Left ventricle myocardium inferior (tissue), 1 donor: ENCODE data around the gene LRRC10. TPM values are rescaled to one million over a fixed set of nuclear protein-coding genes. Genes with fewer than 3 reads are reported as not detected.
A peak's percentile ranks its signal among the peaks of the same experiment; 100 is the strongest.
"Not testable (repeated sequence)": the region's sequence is repeated elsewhere in the genome, so short reads cannot be mapped to it uniquely, and the experiment has no call there.

Experiments
- DNase-seq: peaks from one replicate; pipeline ENCODE4 v3.0.0-alpha.2; 2020
- H3K27ac ChIP-seq: fragments of 200-600 bp; replicated peaks from 2 replicates; pipeline ENCODE4 v1.8.0; 2021
- H3K27me3 ChIP-seq: fragments of 200-600 bp; 2 replicates; pipeline ENCODE4 v1.8.0; 2021; ENCODE audit warnings: low read depth
- H3K36me3 ChIP-seq: fragments of 200-600 bp; 2 replicates; pipeline ENCODE4 v1.8.0; 2021
- H3K4me1 ChIP-seq: fragments of 200-600 bp; 2 replicates; pipeline ENCODE4 v1.8.0; 2021
- H3K4me3 ChIP-seq: fragments of 200-600 bp; 2 replicates; pipeline ENCODE4 v1.8.0; 2021; ENCODE audit warnings: mild to moderate bottlenecking, moderate library complexity
- H3K9me3 ChIP-seq: fragments of 200-600 bp; replicated peaks from 2 replicates; pipeline ENCODE4 v1.8.0; 2021
- intact Hi-C: fragments of 100-400 bp; cut with micrococcal nuclease; formaldehyde crosslinking; loops from one replicate; pipeline ENCODE4 v1.11.0; 2022
- total RNA-seq: library from RNA; stranded (reverse); fragmentation: NEBNext Ultra II Directional; extraction: Animal tissue kit (Norgen Biotek cat#: 25700); gene quantifications from one replicate; pipeline ENCODE4 v1.2.1, GENCODE V29; 2021
- TF ChIP-seq, protein P1 (sequence below): fragments of 200-600 bp; IDR thresholded peaks from 2 replicates; pipeline ENCODE4 v1.8.0; 2021; ENCODE audit warnings: antibody characterized with exemption, mild to moderate bottlenecking, borderline replicate concordance
- donor health status: DM: no; HTN: yes; CAD: no; lungs with severe emphysema.

LRRC10 gene
- total RNA-seq, 1 donor from 2014 or later, result 43.8 TPM

DNA sequence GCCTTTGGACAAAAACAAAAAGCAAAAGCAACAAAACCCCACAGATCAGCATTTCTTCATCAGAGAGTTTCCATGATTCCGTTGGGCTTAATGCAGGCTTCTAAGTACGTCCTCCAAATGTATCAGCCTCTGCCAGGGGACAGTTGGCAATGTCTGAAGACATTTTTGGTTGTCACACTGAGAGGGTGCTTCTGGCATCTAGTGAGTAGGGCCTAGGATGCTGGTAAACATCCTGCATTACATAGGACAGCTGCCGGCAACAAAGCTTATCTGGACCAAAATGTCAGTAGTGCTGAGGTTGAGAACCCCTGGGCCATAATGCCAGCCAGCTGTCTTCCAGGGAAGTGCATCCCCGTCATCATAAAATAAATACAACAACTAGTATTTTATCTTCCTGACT, 9.4 kb upstream of the LRRC10 start:
- Histone ChIP-seq H3K27me3 (no peaks in the 10 kb centered on the region), H3K4me3 (no peak overlapping the region), H3K4me1 (peaks cover 26% of the 10 kb centered on the region), H3K36me3 (no peaks in the 10 kb centered on the region), H3K9me3 (no peaks in the 10 kb centered on the region), H3K27ac (peak overlapping the region; percentile 18)
- intact Hi-C loops, result no loop called here
- TF ChIP-seq, protein P1, sequence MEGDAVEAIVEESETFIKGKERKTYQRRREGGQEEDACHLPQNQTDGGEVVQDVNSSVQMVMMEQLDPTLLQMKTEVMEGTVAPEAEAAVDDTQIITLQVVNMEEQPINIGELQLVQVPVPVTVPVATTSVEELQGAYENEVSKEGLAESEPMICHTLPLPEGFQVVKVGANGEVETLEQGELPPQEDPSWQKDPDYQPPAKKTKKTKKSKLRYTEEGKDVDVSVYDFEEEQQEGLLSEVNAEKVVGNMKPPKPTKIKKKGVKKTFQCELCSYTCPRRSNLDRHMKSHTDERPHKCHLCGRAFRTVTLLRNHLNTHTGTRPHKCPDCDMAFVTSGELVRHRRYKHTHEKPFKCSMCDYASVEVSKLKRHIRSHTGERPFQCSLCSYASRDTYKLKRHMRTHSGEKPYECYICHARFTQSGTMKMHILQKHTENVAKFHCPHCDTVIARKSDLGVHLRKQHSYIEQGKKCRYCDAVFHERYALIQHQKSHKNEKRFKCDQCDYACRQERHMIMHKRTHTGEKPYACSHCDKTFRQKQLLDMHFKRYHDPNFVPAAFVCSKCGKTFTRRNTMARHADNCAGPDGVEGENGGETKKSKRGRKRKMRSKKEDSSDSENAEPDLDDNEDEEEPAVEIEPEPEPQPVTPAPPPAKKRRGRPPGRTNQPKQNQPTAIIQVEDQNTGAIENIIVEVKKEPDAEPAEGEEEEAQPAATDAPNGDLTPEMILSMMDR, result no peak
- no peak for DNase-seq

DNA sequence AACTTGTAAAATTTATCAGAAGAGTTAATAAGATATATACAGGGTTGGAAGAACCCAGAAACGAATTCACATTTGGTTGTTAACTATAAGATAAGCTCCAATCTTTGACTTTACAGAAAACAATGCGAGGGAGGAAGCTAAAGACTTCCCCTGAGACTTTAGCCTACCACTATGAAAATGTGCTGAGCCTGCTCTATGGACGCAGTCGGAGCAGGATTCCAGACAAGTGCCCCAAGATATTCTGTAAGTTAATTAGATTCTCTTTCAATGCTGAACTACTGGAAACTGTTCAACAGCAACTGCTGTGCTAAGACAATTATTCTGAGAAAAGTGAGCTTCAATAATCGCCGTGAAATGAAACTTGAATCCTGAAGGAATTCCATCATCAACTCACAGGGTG, 8.3 kb upstream of the LRRC10 start:
- no peak for DNase-seq

DNA sequence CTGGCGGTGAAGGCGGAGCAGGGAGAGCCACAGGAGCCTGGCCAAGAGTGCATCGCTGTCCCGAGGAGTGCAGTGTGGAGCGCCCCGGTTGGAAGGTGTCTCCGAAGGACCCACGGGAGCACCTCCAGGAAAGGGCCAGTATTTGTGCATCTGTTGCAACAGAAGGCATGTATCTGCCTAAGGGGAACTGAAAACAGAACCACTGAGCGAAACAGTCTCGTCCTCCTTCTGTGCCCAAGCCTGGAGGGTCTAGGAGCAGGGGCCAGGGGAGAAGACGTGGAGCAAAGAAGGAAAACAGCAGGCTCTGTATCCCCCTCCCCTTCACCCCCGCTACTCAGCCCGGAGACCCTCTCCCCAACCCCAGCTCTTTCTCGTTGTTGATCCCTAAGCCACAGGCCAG, 5.3 kb upstream of the LRRC10 start:
- intact Hi-C loops, result no loop called here
- TF ChIP-seq, protein P1, result no peak
- no peaks in the 10 kb centered on the region for H3K36me3 ChIP-seq
- H3K4me3 ChIP-seq, result no peak overlapping the region
- peaks cover 19% of the 10 kb centered on the region for H3K4me1 ChIP-seq
- no peaks in the 10 kb centered on the region for H3K9me3 ChIP-seq
- no peak overlapping the region for H3K27ac ChIP-seq
- H3K27me3 ChIP-seq, result no peaks in the 10 kb centered on the region
- DNase-seq, result no peak

More for the DNA sequence above, 8.3 kb upstream of the LRRC10 start:
- TF ChIP-seq, protein P1, result no peak
- intact Hi-C loops, result no loop called here
- Histone ChIP-seq H3K4me3 (no peak overlapping the region), H3K9me3 (no peaks in the 10 kb centered on the region), H3K4me1 (peaks cover 26% of the 10 kb centered on the region), H3K27me3 (no peaks in the 10 kb centered on the region), H3K27ac (no peak overlapping the region), H3K36me3 (no peaks in the 10 kb centered on the region)

DNA sequence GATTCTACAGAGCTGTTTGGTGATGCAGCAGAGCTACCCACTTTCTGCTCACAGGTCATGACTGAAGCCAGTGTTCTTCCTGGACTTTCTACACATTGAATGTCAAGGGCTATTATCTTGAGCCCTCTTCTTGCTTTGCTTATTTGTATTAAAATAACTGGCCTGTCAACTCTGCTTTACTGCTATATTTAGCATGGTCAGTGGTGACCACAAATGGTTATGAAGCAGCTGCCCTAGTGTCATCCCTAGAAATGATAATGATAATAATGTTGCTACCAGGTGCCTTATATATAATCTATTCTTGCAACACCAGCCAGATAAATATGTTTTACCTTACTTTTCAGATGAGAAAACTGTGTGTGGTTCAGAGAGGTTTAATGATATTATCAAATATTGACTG, 2.6 kb upstream of the LRRC10 start:
- no peak for DNase-seq
- Histone ChIP-seq H3K9me3 (no peaks in the 10 kb centered on the region), H3K4me1 (peaks cover 5% of the 10 kb centered on the region), H3K27ac (peak overlapping the region; percentile 83), H3K4me3 (peak overlapping the region; percentile 67), H3K36me3 (no peaks in the 10 kb centered on the region), H3K27me3 (no peaks in the 10 kb centered on the region)
- intact Hi-C loops, result no loop called here
- TF ChIP-seq, protein P1, result no peak

DNA sequence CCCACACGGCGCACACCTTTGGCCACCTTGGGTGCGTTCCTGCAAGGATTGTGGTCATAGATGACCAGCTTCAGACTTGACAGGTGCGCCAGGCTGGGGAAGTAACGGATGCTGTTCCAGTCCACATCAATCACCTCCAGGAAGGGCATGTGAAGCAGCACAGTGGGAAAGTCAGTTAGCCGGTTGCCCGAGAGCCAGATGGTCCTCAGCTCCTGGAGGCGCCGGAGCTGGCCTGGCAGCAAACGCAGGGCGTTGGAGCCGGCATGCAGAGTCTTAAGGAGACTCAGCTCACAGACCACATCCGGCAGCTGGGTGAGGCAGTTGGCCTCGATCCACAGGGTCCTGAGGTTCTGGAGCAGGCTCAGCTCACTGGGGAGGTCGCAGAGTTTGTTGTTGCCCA, 581 bp downstream of the LRRC10 start:
- TF ChIP-seq, protein P1, result no peak
- Histone ChIP-seq H3K4me3 (peak overlapping the region; percentile 67), H3K36me3 (no peaks in the 10 kb centered on the region), H3K27ac (peak overlapping the region; percentile 83), H3K4me1 (peaks cover 23% of the 10 kb centered on the region), H3K9me3 (no peaks in the 10 kb centered on the region), H3K27me3 (no peaks in the 10 kb centered on the region)
- no peak for DNase-seq
- intact Hi-C loops, result no loop called here

DNA sequence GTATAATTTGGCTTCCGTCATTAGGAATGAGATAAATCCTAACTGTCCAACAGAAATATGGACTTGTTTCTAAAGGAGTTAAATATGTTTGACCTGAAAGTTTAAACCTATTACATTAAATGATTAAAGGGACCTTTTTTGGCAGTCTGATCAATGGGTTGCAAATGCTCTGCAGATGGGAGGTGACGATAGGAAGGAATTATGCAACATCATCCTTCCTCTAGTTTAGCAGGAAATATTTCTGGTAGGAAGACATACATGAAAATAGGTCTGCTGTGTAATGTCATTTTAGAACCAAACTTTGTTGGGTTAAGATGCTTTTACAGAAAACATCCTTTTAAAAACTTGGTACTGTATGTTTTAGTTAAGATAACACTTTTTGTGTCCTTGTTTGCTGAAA, 2.6 kb downstream of the LRRC10 start:
- H3K9me3 ChIP-seq, result no peaks in the 10 kb centered on the region
- peaks cover 23% of the 10 kb centered on the region for H3K4me1 ChIP-seq
- TF ChIP-seq, protein P1, result no peak
- no peak for DNase-seq
- peaks cover 5% of the 10 kb centered on the region for H3K36me3 ChIP-seq
- H3K27ac ChIP-seq, result peak overlapping the region; percentile 83
- peak overlapping the region; percentile 67 for H3K4me3 ChIP-seq
- intact Hi-C loops, result no loop called here
- no peaks in the 10 kb centered on the region for H3K27me3 ChIP-seq

DNA sequence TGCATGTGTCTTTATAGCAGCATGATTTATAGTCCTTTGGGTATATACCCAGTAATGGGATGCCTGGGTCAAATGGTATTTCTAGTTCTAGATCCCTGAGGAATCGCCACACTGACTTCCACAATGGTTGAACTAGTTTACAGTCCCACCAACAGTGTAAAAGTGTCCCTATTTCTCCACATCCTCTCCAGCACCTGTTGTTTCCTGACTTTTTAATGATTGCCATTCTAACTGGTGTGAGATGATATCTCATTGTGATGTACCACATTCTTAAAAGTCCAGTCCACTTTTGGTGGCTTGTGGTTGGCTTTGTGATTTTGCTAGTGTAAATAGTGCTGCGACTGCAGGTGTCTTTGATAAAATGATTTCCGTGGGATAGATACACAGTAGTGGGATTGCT, 6.4 kb downstream of the LRRC10 start:
- H3K27ac ChIP-seq, H3K27me3 ChIP-seq, DNase-seq, H3K4me3 ChIP-seq, H3K9me3 ChIP-seq, intact Hi-C loops: not testable (repeated sequence)
- Histone ChIP-seq H3K36me3 (peaks cover 42% of the 10 kb centered on the region), H3K4me1 (peaks cover 35% of the 10 kb centered on the region)

DNA sequence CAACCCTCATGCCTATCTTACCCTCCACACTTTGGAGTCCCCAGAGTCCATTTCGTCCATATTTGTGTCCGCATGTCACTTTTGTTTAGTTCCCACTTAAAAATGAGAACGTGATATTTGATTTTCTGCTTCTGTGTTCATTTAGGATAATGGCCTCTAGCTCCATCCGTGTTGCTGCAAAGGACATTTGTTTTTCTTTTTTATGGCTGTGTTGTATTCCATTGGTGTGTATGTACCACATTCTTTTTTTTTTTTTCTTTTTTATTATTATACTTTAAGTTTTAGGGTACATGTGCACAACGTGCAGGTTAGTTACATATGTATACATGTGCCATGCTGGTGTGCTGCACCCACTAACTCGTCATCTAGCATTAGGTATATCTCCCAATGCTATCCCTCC, 7.2 kb downstream of the LRRC10 start:
- peaks cover 35% of the 10 kb centered on the region for H3K4me1 ChIP-seq
- H3K9me3 ChIP-seq, H3K27ac ChIP-seq, DNase-seq, H3K4me3 ChIP-seq, intact Hi-C loops, H3K27me3 ChIP-seq: not testable (repeated sequence)
- peaks cover 50% of the 10 kb centered on the region for H3K36me3 ChIP-seq
